Activated CD8-positive, alpha-beta T cell treated with anti-CD3 and anti-CD28 coated beads for 36 hours (primary cell): ENCODE measurements around the gene ZBTB9. TPM values are rescaled to one million over a fixed set of nuclear protein-coding genes. Genes with fewer than 3 reads are reported as not detected.
A peak's percentile ranks its signal among the peaks of the same experiment; 100 is the strongest.

Experiments
- ATAC-seq: fragments of 200-7000 bp; cut with Tn5 transposase; one replicate; pipeline ENCODE4 v1.10.0; 2021; ENCODE audit warnings: mild to moderate bottlenecking, moderate library complexity
- CTCF ChIA-PET: fragments of 350-600 bp; sonication (Branson Sonifier 250); formaldehyde crosslinking; loops from one replicate; lab custom pipeline; 2021; ENCODE audit warnings: antibody characterized with exemption; lab: Charles Lee
- POLR2A ChIA-PET: fragments of 350-600 bp; sonication (Branson Sonifier 250); formaldehyde crosslinking; loops from one replicate; lab custom pipeline; 2021; ENCODE audit warnings: antibody characterized with exemption; lab: Charles Lee
- DNase-seq: peaks from one replicate; pipeline ENCODE4 v3.0.0-alpha.2; 2020
- H3K27ac Mint-ChIP-seq: one replicate; pipeline ENCODE4 v1.8.0; 2021; ENCODE audit warnings: mild to moderate bottlenecking, mixed read lengths
- H3K27me3 Mint-ChIP-seq: one replicate; pipeline ENCODE4 v1.8.0; 2021; ENCODE audit warnings: mixed read lengths
- H3K36me3 Mint-ChIP-seq: one replicate; pipeline ENCODE4 v1.8.0; 2021; ENCODE audit warnings: low read depth, mixed read lengths
- H3K4me1 Mint-ChIP-seq: one replicate; pipeline ENCODE4 v1.8.0; 2021; ENCODE audit warnings: low read depth, mixed read lengths
- H3K4me3 Mint-ChIP-seq: one replicate; pipeline ENCODE4 v1.8.0; 2021; ENCODE audit warnings: mild to moderate bottlenecking, moderate library complexity, mixed read lengths
- H3K9me3 Mint-ChIP-seq: one replicate; pipeline ENCODE4 v1.8.0; 2021; ENCODE audit warnings: mixed read lengths
- intact Hi-C: fragments of 100-400 bp; cut with micrococcal nuclease; formaldehyde crosslinking; loops from one replicate; pipeline ENCODE4 v1.10.0; 2022
- total RNA-seq, 2 experiments: library from RNA; stranded (reverse); gene quantifications; one replicate each; pipeline ENCODE4 v1.2.3, GENCODE V29; 2021
- TF ChIP-seq, protein P1 (sequence below): fragments of 200-600 bp; IDR thresholded peaks from one replicate; pipeline ENCODE4 v1.8.0; 2022; ENCODE audit warnings: antibody characterized with exemption, mild to moderate bottlenecking

ZBTB9 gene
- total RNA-seq, 2 experiments from 2014 or later, result 7.8 to 8.7 TPM

DNA sequence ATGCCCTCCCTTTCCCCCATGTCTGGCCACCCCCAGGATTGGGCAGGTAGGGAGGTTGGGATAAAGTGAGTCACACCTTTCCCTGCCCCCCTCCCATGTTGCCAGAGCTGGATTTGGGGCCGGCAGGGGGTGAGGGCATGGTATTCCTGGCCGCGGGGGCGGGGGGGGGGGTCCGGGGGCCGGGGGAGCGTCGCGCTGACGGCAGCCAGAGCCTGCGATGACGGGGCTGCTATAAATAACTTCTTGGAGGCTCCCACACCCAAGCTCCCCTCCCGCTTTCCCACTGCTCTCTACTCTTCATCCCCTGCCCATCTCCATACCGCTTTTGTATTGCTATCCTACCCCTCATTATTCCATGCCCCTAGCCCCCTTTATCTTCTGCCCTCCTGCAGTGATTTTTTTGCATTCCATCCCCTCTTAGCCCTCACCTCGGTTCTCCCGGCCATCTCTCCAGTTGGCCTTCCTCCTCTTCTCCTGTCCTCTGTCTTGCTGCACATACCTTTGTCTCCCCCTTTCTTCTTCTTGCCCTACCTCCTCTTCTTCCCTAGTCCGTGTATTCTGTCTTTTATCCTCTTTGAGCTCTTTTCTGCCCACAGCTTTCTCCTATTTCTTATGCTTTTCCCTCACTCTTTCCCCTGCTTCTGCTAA is 20.7 kb upstream of the ZBTB9 start:
- Mint-ChIP-seq H3K4me1 (peaks cover 48% of the 10 kb centered on the region), H3K27ac (no peak overlapping the region)
- CTCF ChIA-PET, result no interaction called here

DNA sequence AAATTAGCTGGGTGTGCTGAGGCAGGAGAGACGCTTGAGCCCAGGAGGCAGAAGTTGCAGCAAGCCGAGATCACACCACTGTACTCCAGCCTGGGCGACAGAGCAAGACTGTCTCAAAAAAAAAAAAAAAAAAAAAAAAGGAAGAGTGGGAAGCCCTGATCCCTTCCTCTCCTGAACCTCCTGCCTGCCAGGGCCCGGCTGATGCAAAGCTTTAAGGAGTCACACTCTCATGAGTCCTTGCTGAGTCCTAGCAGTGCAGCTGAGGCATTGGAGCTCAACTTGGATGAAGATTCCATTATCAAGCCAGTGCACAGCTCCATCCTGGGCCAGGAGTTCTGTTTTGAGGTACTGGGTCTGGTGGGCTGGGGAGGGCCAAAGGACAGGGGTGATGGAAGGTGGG is 19.4 kb upstream of the ZBTB9 start:
- H3K27me3 Mint-ChIP-seq, result no peaks in the 10 kb centered on the region
- H3K27ac Mint-ChIP-seq, result no peak overlapping the region
- CTCF ChIA-PET, result interaction anchor here (1.3 kb wide), 1 partner anchor 20 kb away, joined by 4 read pairs; no protein-coding TSS in a partner anchor
- H3K36me3 Mint-ChIP-seq, result peaks cover 38% of the 10 kb centered on the region
- POLR2A ChIA-PET, result no interaction called here
- H3K4me1 Mint-ChIP-seq, result peaks cover 42% of the 10 kb centered on the region
- DNase-seq (no peak), ATAC-seq (no peak)
- TF ChIP-seq, protein P1, sequence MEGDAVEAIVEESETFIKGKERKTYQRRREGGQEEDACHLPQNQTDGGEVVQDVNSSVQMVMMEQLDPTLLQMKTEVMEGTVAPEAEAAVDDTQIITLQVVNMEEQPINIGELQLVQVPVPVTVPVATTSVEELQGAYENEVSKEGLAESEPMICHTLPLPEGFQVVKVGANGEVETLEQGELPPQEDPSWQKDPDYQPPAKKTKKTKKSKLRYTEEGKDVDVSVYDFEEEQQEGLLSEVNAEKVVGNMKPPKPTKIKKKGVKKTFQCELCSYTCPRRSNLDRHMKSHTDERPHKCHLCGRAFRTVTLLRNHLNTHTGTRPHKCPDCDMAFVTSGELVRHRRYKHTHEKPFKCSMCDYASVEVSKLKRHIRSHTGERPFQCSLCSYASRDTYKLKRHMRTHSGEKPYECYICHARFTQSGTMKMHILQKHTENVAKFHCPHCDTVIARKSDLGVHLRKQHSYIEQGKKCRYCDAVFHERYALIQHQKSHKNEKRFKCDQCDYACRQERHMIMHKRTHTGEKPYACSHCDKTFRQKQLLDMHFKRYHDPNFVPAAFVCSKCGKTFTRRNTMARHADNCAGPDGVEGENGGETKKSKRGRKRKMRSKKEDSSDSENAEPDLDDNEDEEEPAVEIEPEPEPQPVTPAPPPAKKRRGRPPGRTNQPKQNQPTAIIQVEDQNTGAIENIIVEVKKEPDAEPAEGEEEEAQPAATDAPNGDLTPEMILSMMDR, result no peak
- intact Hi-C loops, result no loop called here
- H3K4me3 Mint-ChIP-seq, result no peak overlapping the region
- no peaks in the 10 kb centered on the region for H3K9me3 Mint-ChIP-seq

More for the DNA sequence above, 20.7 kb upstream of the ZBTB9 start:
- DNase-seq (no peak), ATAC-seq (no peak)
- Mint-ChIP-seq H3K27me3 (no peaks in the 10 kb centered on the region), H3K36me3 (peaks cover 32% of the 10 kb centered on the region), H3K9me3 (no peaks in the 10 kb centered on the region), H3K4me3 (no peak overlapping the region)
- TF ChIP-seq, protein P1, result no peak
- POLR2A ChIA-PET, result interaction anchor here (1.3 kb wide), 1 partner anchor 8 kb away, joined by 3 read pairs; no protein-coding TSS in a partner anchor
- intact Hi-C loops, result no loop called here

DNA sequence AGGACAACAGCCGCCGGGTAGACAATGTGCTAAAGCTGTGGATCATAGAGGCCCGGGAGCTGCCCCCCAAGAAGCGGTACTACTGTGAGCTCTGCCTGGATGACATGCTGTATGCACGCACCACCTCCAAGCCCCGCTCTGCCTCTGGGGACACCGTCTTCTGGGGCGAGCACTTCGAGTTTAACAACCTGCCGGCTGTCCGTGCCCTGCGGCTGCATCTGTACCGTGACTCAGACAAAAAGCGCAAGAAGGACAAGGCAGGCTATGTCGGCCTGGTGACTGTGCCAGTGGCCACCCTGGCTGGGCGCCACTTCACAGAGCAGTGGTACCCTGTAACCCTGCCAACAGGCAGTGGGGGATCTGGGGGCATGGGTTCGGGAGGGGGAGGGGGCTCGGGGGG is 16.7 kb upstream of the ZBTB9 start:
- Mint-ChIP-seq H3K27ac (no peak overlapping the region), H3K36me3 (peaks cover 39% of the 10 kb centered on the region), H3K9me3 (no peaks in the 10 kb centered on the region), H3K4me3 (no peak overlapping the region), H3K4me1 (peaks cover 18% of the 10 kb centered on the region), H3K27me3 (no peaks in the 10 kb centered on the region)
- POLR2A ChIA-PET, result interaction anchor here (1.5 kb wide), 1 partner anchor 9 kb away, joined by 3 read pairs; no protein-coding TSS in a partner anchor
- DNase-seq (no peak), ATAC-seq (no peak)
- CTCF ChIA-PET, result no interaction called here
- TF ChIP-seq, protein P1, result no peak
- intact Hi-C loops, result no loop called here

DNA sequence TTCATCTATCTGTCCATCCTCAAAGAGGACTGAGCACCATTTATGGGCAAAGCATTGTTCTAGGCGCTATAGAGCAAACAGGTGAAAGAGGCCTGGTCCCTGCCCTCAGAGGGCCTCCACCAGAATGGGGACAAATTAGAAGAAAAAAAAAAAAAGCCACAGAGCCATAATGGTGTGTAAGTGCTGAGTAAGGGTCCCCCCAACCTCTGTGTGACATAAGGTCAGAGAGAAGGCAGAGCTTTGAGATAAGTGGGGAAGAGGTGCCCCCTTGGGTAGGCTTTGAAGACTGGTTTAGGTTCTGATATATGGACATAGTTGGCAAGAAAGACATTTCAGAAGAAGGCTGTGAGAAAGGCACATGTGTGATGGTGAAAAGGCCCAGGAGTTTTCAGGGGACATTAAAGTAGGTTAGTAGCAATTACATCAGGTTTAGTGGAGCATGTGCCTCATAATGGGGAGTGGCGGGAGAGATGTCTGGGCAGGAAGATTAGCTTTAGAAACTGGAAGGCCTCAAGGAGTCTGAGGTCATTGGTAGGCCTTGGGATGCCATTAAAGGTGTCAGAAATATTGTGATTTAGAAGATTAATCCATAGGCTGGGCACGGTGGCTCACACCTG is 15.3 kb upstream of the ZBTB9 start:
- intact Hi-C loops, result no loop called here
- DNase-seq, result no peak
- TF ChIP-seq, protein P1, result no peak
- no peaks in the 10 kb centered on the region for H3K27me3 Mint-ChIP-seq
- peaks cover 8% of the 10 kb centered on the region for H3K4me1 Mint-ChIP-seq
- ATAC-seq, result no peak
- no peak overlapping the region for H3K4me3 Mint-ChIP-seq
- ChIA-PET CTCF (no interaction called here), POLR2A (interaction anchor here (1.2 to 3.4 kb wide), 3 partner anchors 10 to 15 kb away, joined by 3 to 14 read pairs (median 3); partner anchors contain the start of gene ZBTB9)
- H3K9me3 Mint-ChIP-seq, result no peaks in the 10 kb centered on the region
- peak overlapping the region; percentile 62 for H3K27ac Mint-ChIP-seq
- peaks cover 38% of the 10 kb centered on the region for H3K36me3 Mint-ChIP-seq
